Measurements from ENCODE around the gene ASIC4. TPM values are rescaled to one million over a fixed set of nuclear protein-coding genes. Genes with fewer than 3 reads are reported as not detected.

Gene ASIC4
- total RNA-seq, 1 experiment from 2014 or later: 0.79 TPM

- TF ChIP-seq NFYB (CRISPR knock-in tag; conservative IDR thresholded peaks at IDR 0.05; ENCODE audit: low read depth): no peak
- no peak for TF ChIP-seq ZBTB21 (CRISPR knock-in tag; IDR thresholded peaks at IDR 0.05; ENCODE audit: borderline replicate concordance)
- TF ChIP-seq TP53 (CRISPR knock-in tag; IDR thresholded peaks at IDR 0.05): no peak
- TF ChIP-seq ELF4 (CRISPR knock-in tag; IDR thresholded peaks at IDR 0.05; ENCODE audit: low read depth): no peak
- no peak for TF ChIP-seq ZNF263 (CRISPR knock-in tag; IDR thresholded peaks at IDR 0.05; ENCODE audit: low read depth)
- no peak for TF ChIP-seq ZNF423 (CRISPR knock-in tag; IDR thresholded peaks at IDR 0.05)
- TF ChIP-seq ATF2 (CRISPR knock-in tag; IDR thresholded peaks at IDR 0.05; ENCODE audit: borderline replicate concordance, low read depth): no peak
- TF ChIP-seq ZNF512 (CRISPR knock-in tag; IDR thresholded peaks at IDR 0.05; ENCODE audit: borderline replicate concordance): no peak
These were observed 60.4 kb downstream of the ASIC4 start (continued) for GRCh38 chr2:219574484-219575311.

GRCh38 chr2:219575566-219576504 lies 61.6 kb downstream of the ASIC4 start:
- ATAC-seq: no peak
- Mint-ChIP-seq H3K27me3 (ENCODE audit: low read depth) (peaks cover 26% of the 10 kb centered on the region), H3K4me1 (peaks cover 60% of the 10 kb centered on the region), H3K36me3 (no peaks in the 10 kb centered on the region), H3K9me3 (no peaks in the 10 kb centered on the region), H3K27ac (no peak overlapping the region), H3K4me3 (no peak overlapping the region)
- ChIA-PET POLR2A (interaction anchor here (1.0 kb wide), 1 partner anchor 90 kb away, joined by 3 read pairs; no protein-coding TSS in a partner anchor), CTCF (interaction anchor here (0.9 to 4.9 kb wide), 5 partner anchors 15 to 46 kb away, joined by 3 to 44 read pairs (median 4); no protein-coding TSS in a partner anchor)
- no peak for DNase-seq (ENCODE audit: low spot score)
- TF ChIP-seq FOXK1 (CRISPR knock-in tag; IDR thresholded peaks at IDR 0.05) (no peak), ZNF425 (CRISPR knock-in tag; conservative IDR thresholded peaks at IDR 0.05) (no peak), OVOL2 (CRISPR knock-in tag; IDR thresholded peaks at IDR 0.05; ENCODE audit: borderline replicate concordance) (no peak), ZNF138 (CRISPR knock-in tag; conservative IDR thresholded peaks at IDR 0.05) (no peak), SOX15 (CRISPR knock-in tag; IDR thresholded peaks at IDR 0.05) (no peak), TEAD4 (CRISPR knock-in tag; IDR thresholded peaks at IDR 0.05) (no peak), NFE2L1 (CRISPR knock-in tag; IDR thresholded peaks at IDR 0.05) (no peak), AR (CRISPR knock-in tag; IDR thresholded peaks at IDR 0.05) (no peak), STAT6 (CRISPR knock-in tag; conservative IDR thresholded peaks at IDR 0.05; ENCODE audit: low read depth) (no peak), SMAD4 (CRISPR knock-in tag; IDR thresholded peaks at IDR 0.05) (no peak), ZNF671 (CRISPR knock-in tag; IDR thresholded peaks at IDR 0.05) (no peak), HMGXB4 (CRISPR knock-in tag; IDR thresholded peaks at IDR 0.05) (no peak), ZNF121 (CRISPR knock-in tag; IDR thresholded peaks at IDR 0.05) (no peak)

Measured in WTC11 (cell line).